ENCODE measurements around the gene BCL2.

- TF ChIP-seq CTCF (IDR thresholded peaks at IDR 0.05; ENCODE audit: low read depth, low read length) = no peak
- no peak for TF ChIP-seq EZH2phosphoT487 (IDR thresholded peaks at IDR 0.05; ENCODE audit: low read depth)
Measured at GRCh38 chr18:63263444-63263843, 56.1 kb downstream of the BCL2 start.
